ENCODE measurements around the gene DLG5.

DNA sequence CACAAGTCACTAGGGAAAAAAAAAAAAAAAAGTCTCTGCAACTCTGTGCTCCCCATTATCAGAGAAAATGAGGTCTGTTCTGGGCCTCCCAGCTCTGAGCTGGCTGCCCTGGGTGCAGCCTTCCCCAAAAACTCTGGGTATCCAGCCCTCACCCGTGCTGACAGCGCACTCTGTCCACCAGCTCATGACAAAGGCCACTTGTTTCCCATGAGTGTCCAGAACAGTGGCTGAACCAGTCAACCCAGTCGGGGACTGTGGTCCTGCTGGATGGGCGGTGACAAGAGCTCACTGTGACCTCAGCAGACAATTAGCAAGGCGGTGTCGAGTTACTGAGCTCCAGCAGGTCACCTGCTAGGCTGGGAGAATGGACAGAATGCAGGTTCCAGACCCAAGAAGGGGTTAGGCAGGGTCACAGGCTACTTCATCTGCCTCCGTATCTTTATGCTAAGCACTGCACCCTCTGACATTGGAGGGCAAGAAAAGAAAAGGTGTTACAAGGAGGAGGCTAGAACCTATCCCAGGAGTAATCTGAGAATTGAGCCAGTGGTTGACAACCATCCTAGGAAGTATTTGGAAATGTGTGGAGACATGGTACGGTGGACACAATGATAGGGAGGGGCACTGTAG, 37.2 kb downstream of the DLG5 start:
- TF ChIP-seq CTCF (IDR thresholded peaks at IDR 0.05) (no peak), EP300 (IDR thresholded peaks at IDR 0.05) (no peak)

All from gastroesophageal sphincter (tissue), 3 donors.